H1 (cell line): ENCODE results near the gene ISOC1.

Experiments used
- ASH2L ChIP-seq: fragments of 200-600, 300-600 bp; sonication (generic); IDR thresholded peaks from one replicate; pipeline ENCODE4 v1.7.1; 2017; ENCODE audit warnings: low read length
- BRCA1 ChIP-seq: IDR thresholded peaks from 2 replicates; pipeline ENCODE4 v1.6.1; 2012; ENCODE audit warnings: low read depth, low read length, improper control_type of control experiment
- CHD2 ChIP-seq: IDR thresholded peaks from 2 replicates; pipeline ENCODE4 v1.6.1; 2012; ENCODE audit warnings: low read length, improper control_type of control experiment
- CREB1 ChIP-seq: IDR thresholded peaks from 2 replicates; pipeline ENCODE4 v1.6.1; 2012; ENCODE audit warnings: inconsistent platforms
- CTCF ChIP-seq, 3 experiments: IDR thresholded peaks; 1 replicate in 2 of 3; 2 replicates in 1 of 3; pipeline versions ENCODE4 v1.5.1 to v1.6.1; 2011; ENCODE audit warnings: low read length in 3 of 3, mild to moderate bottlenecking in 3 of 3, inconsistent platforms in 2 of 3, low read depth in 1 of 3, moderate library complexity in 1 of 3; ENCODE audit not compliant: insufficient read depth in 1 of 3; ENCODE audit errors: control extremely low read depth in 1 of 3
- JUND ChIP-seq: IDR thresholded peaks from 2 replicates; pipeline ENCODE4 v1.6.1; 2011; ENCODE audit warnings: mild to moderate bottlenecking, improper control_type of control experiment, low read length
- RFX5 ChIP-seq: IDR thresholded peaks from 2 replicates; pipeline ENCODE4 v1.6.1; 2011; ENCODE audit warnings: low read depth, low read length, improper control_type of control experiment, borderline replicate concordance
- SP1 ChIP-seq: IDR thresholded peaks from 2 replicates; pipeline ENCODE4 v1.6.1; 2011; ENCODE audit warnings: low read depth, low read length

GRCh38 chr5:129097498-129098296 lies 3.1 kb downstream of the ISOC1 start:
- TF ChIP-seq BRCA1 (no peak), CREB1 (no peak), CTCF (IDR thresholded peaks at IDR 0.05; ENCODE audit: control extremely low read depth in 1 of 3, insufficient read depth in 1 of 3, low read depth in 1 of 3, low read length in 3 of 3) (no peak), SP1 (no peak), JUND (no peak), CHD2 (no peak), RFX5 (no peak), ASH2L (no peak)
